Smooth muscle cell (in vitro differentiated cells): ENCODE data around the gene OSGIN1. TPM values are rescaled to one million over a fixed set of nuclear protein-coding genes. Genes with fewer than 3 reads are reported as not detected.

Experiments
- DNase-seq: peaks from one replicate; lab custom pipeline; 2025; ENCODE audit not compliant: unreplicated experiment; lab: John Stamatoyannopoulos, UW
- H2AFZ ChIP-seq: fragments of 200-600 bp; sonication (generic); 2 replicates; pipeline ENCODE4 v1.6.0; 2016; ENCODE audit warnings: antibody characterized with exemption, low read depth, mild to moderate bottlenecking
- H3F3A ChIP-seq: fragments of 200-600 bp; sonication (generic); 2 replicates; pipeline ENCODE4 v1.6.0; 2017; ENCODE audit warnings: antibody characterized with exemption, low read depth
- H3K27ac ChIP-seq: fragments of 200-600 bp; sonication (generic); 2 replicates; pipeline ENCODE4 v1.5.1; 2016; ENCODE audit warnings: low read depth, mild to moderate bottlenecking
- H3K27me3 ChIP-seq: fragments of 200-600 bp; sonication (generic); 2 replicates; pipeline ENCODE4 v1.6.1; 2016; ENCODE audit warnings: low read depth, mild to moderate bottlenecking
- H3K36me3 ChIP-seq: fragments of 200-600 bp; sonication (generic); 2 replicates; pipeline ENCODE4 v1.5.1; 2016; ENCODE audit warnings: low read depth
- H3K4me1 ChIP-seq: fragments of 200-600 bp; sonication (generic); 2 replicates; pipeline ENCODE4 v1.5.1; 2016; ENCODE audit warnings: low read depth
- H3K4me2 ChIP-seq: fragments of 200-600 bp; sonication (generic); 2 replicates; pipeline ENCODE4 v1.6.0; 2016; ENCODE audit warnings: mild to moderate bottlenecking
- H3K4me3 ChIP-seq: fragments of 200-600 bp; sonication (generic); 2 replicates; pipeline ENCODE4 v1.5.1; 2016; ENCODE audit warnings: mild to moderate bottlenecking
- H3K79me2 ChIP-seq: fragments of 200-600 bp; sonication (generic); 2 replicates; pipeline ENCODE4 v1.6.0; 2016; ENCODE audit warnings: low read depth, mild to moderate bottlenecking
- H3K9ac ChIP-seq: fragments of 200-600 bp; sonication (generic); 2 replicates; pipeline ENCODE4 v1.6.0; 2016; ENCODE audit warnings: low read depth
- H3K9me3 ChIP-seq: fragments of 200-600 bp; sonication (generic); replicated peaks from 2 replicates; pipeline ENCODE4 v1.5.1; 2016; ENCODE audit warnings: low read depth
- H4K20me1 ChIP-seq: fragments of 200-600 bp; sonication (generic); 2 replicates; pipeline ENCODE4 v1.6.0; 2016; ENCODE audit warnings: low read depth
- WGBS: methylation state at CpG from one replicate; pipeline ENCODE4 v1.1.7; 2016; ENCODE audit warnings: low lambda C conversion rate; 5-methylcytosine and 5-hydroxymethylcytosine counted together
- polyA plus RNA-seq: library from polyadenylated mRNA; unstranded; fragments of >200 nt; fragmentation: Nextera tagmentation; extraction: Ambion mirVana; gene quantifications from 2 replicates; pipeline ENCODE4 v1.2.1, GENCODE V29; 2016
- total RNA-seq: library from RNA; depleted of rRNA; stranded (reverse); fragments of >200 nt; gene quantifications from 2 replicates; pipeline ENCODE4 v1.2.3, GENCODE V29; 2014
- TF ChIP-seq, protein P1 (sequence below): fragments of 200-600 bp; sonication (generic); IDR thresholded peaks from 2 replicates; pipeline ENCODE4 v1.5.1; 2017; ENCODE audit warnings: borderline replicate concordance, mild to moderate bottlenecking, antibody characterized with exemption; ENCODE audit not compliant: insufficient read depth, poor library complexity, severe bottlenecking

OSGIN1 gene
- total and polyA plus RNA-seq, 2 experiments from 2014 or later: 8.9 to 12.4 TPM

DNA sequence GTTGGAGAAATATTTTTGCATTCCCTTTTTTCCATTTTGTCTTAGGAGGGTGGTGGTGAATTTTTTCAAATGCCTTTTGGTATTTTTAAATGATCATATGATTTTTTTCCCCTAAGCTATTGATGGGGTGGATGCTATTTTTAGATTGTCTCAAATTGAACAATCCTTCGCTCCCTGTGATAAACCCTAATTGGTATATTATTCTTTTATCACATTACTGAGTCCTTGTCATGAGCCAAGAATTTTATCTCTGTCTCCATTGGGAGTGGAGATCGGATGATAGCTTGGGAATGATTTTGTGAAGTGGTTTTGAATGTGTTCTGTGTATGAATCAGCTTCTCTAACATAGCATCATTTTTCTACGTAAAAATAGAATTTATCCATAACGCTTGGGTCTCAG lies 30.5 kb downstream of the OSGIN1 start:
- WGBS: 83% methylated on average over 4 of the region's 4 CpGs
- H3K9ac ChIP-seq: no peak overlapping the region
- no peak overlapping the region for H3K4me3 ChIP-seq
- no peaks in the 10 kb centered on the region for H3K9me3 ChIP-seq
- H3K27me3 ChIP-seq: no peaks in the 10 kb centered on the region
- no peak overlapping the region for H3K27ac ChIP-seq
- H3K36me3 ChIP-seq: no peaks in the 10 kb centered on the region
- TF ChIP-seq, protein P1, sequence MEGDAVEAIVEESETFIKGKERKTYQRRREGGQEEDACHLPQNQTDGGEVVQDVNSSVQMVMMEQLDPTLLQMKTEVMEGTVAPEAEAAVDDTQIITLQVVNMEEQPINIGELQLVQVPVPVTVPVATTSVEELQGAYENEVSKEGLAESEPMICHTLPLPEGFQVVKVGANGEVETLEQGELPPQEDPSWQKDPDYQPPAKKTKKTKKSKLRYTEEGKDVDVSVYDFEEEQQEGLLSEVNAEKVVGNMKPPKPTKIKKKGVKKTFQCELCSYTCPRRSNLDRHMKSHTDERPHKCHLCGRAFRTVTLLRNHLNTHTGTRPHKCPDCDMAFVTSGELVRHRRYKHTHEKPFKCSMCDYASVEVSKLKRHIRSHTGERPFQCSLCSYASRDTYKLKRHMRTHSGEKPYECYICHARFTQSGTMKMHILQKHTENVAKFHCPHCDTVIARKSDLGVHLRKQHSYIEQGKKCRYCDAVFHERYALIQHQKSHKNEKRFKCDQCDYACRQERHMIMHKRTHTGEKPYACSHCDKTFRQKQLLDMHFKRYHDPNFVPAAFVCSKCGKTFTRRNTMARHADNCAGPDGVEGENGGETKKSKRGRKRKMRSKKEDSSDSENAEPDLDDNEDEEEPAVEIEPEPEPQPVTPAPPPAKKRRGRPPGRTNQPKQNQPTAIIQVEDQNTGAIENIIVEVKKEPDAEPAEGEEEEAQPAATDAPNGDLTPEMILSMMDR: no peak
- no peaks in the 10 kb centered on the region for H3K79me2 ChIP-seq
- no peak for DNase-seq
- H3K4me1 ChIP-seq: no peaks in the 10 kb centered on the region
- H3F3A ChIP-seq: no peaks in the 10 kb centered on the region
- no peaks in the 10 kb centered on the region for H4K20me1 ChIP-seq
- H3K4me2 ChIP-seq: no peak overlapping the region
- H2AFZ ChIP-seq: no peak overlapping the region

DNA sequence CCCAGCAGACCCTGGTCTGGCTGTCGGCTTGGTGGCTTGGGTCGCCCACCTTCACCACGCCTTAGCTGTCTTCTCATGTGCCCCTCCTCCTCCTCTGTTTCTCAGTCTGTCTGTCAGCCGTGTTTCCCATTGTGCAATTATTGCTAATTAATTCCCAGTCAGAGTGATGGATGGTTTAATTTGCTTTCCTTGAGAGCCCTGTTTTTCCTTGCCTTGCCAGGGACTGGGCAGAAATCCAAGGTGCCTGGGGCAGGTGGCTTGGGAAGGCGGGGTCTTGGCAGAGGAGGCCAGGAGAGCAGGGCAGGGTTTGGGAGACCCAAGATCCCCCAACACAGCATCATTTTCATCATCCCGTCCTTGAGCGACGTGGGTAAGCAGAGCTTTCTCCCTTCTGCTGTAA lies 36.3 kb downstream of the OSGIN1 start:
- no peak for DNase-seq
- no peaks in the 10 kb centered on the region for H3K36me3 ChIP-seq
- H3F3A ChIP-seq: no peaks in the 10 kb centered on the region
- no peaks in the 10 kb centered on the region for H3K27me3 ChIP-seq
- TF ChIP-seq, protein P1: no peak
- H3K4me3 ChIP-seq: no peak overlapping the region
- peaks cover 2% of the 10 kb centered on the region for H3K4me1 ChIP-seq
- no peak overlapping the region for H2AFZ ChIP-seq
- no peak overlapping the region for H3K4me2 ChIP-seq
- H3K79me2 ChIP-seq: no peaks in the 10 kb centered on the region
- 90% methylated on average over 8 of the region's 8 CpGs for WGBS
- H3K9ac ChIP-seq: no peak overlapping the region
- no peak overlapping the region for H3K27ac ChIP-seq
- H3K9me3 ChIP-seq: no peaks in the 10 kb centered on the region
- H4K20me1 ChIP-seq: no peaks in the 10 kb centered on the region

DNA sequence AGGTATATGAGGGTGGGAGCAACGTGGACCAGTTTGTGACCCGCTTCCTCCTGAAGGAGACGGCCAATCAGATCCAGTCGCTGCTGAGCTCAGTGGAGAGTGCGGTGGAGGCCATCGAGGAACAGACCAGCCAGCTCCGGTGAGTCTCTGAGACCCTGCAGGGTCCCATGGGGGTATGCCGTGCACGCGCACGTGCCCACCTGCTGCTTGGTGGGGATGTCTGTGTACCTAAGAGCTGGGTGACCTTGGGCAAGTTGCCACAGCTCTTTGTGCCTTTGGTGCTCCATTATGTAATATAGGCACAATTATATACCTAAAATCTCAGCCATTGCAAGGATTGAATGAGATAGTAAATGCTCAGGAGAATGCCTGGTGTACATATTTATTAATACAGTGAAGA lies 37.5 kb downstream of the OSGIN1 start:
- WGBS: 98% methylated on average over 9 of the region's 11 CpGs
- no peak overlapping the region for H2AFZ ChIP-seq
- H3K9ac ChIP-seq: no peak overlapping the region
- H3K9me3 ChIP-seq: no peaks in the 10 kb centered on the region
- peaks cover 7% of the 10 kb centered on the region for H3K4me1 ChIP-seq
- no peak overlapping the region for H3K4me3 ChIP-seq
- TF ChIP-seq, protein P1: no peak
- no peaks in the 10 kb centered on the region for H3K36me3 ChIP-seq
- H4K20me1 ChIP-seq: no peaks in the 10 kb centered on the region
- no peak for DNase-seq
- H3K79me2 ChIP-seq: no peaks in the 10 kb centered on the region
- H3K27me3 ChIP-seq: no peaks in the 10 kb centered on the region
- H3F3A ChIP-seq: no peaks in the 10 kb centered on the region
- H3K4me2 ChIP-seq: no peak overlapping the region
- H3K27ac ChIP-seq: no peak overlapping the region

DNA sequence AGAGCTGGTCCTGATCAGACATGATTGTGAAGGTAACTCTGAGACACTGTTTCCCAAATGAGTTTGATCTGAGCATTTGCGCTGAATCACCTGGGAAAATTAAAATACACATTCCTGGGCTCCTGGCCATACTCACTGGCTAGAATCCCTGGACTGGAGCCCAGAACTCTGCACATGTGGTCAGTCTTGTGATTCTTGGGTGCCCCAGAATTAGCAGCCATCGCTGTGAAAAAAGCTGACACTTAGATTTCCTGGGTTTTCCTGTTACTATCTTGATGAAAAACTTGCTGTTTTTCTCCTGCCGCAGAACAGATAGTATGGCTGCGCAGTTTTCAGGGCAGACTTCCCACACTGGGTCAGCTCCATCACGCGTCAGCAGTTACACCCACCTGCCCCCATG lies 39.6 kb downstream of the OSGIN1 start:
- WGBS: 92% methylated on average over 6 of the region's 6 CpGs
- H3K36me3 ChIP-seq: no peaks in the 10 kb centered on the region
- H3K27me3 ChIP-seq: no peaks in the 10 kb centered on the region
- H3F3A ChIP-seq: no peaks in the 10 kb centered on the region
- H3K4me1 ChIP-seq: peaks cover 7% of the 10 kb centered on the region
- no peaks in the 10 kb centered on the region for H3K9me3 ChIP-seq
- no peaks in the 10 kb centered on the region for H4K20me1 ChIP-seq
- H3K4me3 ChIP-seq: no peak overlapping the region
- no peak overlapping the region for H3K9ac ChIP-seq
- DNase-seq: no peak
- H3K27ac ChIP-seq: no peak overlapping the region
- H2AFZ ChIP-seq: no peak overlapping the region
- TF ChIP-seq, protein P1: no peak
- no peaks in the 10 kb centered on the region for H3K79me2 ChIP-seq
- no peak overlapping the region for H3K4me2 ChIP-seq
